A549 (cell line): ENCODE data around the gene RHNO1. TPM values are rescaled to one million over a fixed set of nuclear protein-coding genes. Genes with fewer than 3 reads are reported as not detected.
"Not testable (repeated sequence)": the region's sequence is repeated elsewhere in the genome, so short reads cannot be mapped to it uniquely, and the experiment has no call there.

Experiments
- ATAC-seq, 2 experiments: fragments of 200-7000 bp in 1 of 2; fragments of >200 bp in 1 of 2; cut with Nextera tagmentation in 1 of 2; cut with Tn5 transposase in 1 of 2; 3 replicates each; pipeline versions ENCODE4 v1.8.0 to v1.9.1; 2018 to 2020; ENCODE audit warnings: mild to moderate bottlenecking in 1 of 2, moderate library complexity in 1 of 2
- CTCF ChIA-PET: fragments of 300-600 bp; sonication (Branson Sonifier 250); formaldehyde crosslinking; extraction: SDS; loops from one replicate; lab custom pipeline; 2021; ENCODE audit warnings: antibody characterized with exemption, inconsistent platforms; lab: Yijun Ruan, JAX
- POLR2A ChIA-PET: fragments of 350-600 bp; formaldehyde crosslinking; extraction: SDS; loops from one replicate; lab custom pipeline; 2021; ENCODE audit warnings: antibody characterized with exemption, inconsistent platforms; lab: Yijun Ruan, JAX
- DNase-seq, 2 experiments: peaks; one replicate each; pipeline versions ENCODE4 v3.0.0 to v3.0.0-alpha.2; 2011 to 2016; ENCODE audit warnings: low read depth in 1 of 2, low spot score in 1 of 2
- FAIRE-seq: peaks from 2 replicates; lab custom pipeline; 2011; peaks lifted over from hg19 to GRCh38; lab: Jason Lieb, UNC
- H3K27ac ChIP-seq, 2 experiments: fragments of >200 bp; sonication (Bioruptor Twin); formaldehyde crosslinking; 3 replicates each; pipeline ENCODE4 v1.5.1; 2016 to 2017
- H3K4me1 ChIP-seq: fragments of >200 bp; sonication (Bioruptor Twin); formaldehyde crosslinking; 3 replicates; pipeline ENCODE4 v1.6.1; 2016
- H3K4me2 ChIP-seq: fragments of >200 bp; sonication (Bioruptor Twin); formaldehyde crosslinking; 3 replicates; pipeline ENCODE4 v1.6.1; 2016
- H3K4me3 ChIP-seq: fragments of >200 bp; sonication (Bioruptor Twin); formaldehyde crosslinking; 3 replicates; pipeline ENCODE4 v1.5.1; 2016
- H3K9me3 ChIP-seq: fragments of >200 bp; sonication (Bioruptor Twin); formaldehyde crosslinking; 3 replicates; pipeline ENCODE4 v1.6.1; 2016
- BHLHE40 ChIP-seq: IDR thresholded peaks from 2 replicates; pipeline ENCODE4 v1.6.1; 2012; ENCODE audit warnings: low read depth, low read length, inconsistent platforms
- CBX8 ChIP-seq: fragments of 200-600 bp; sonication (generic); IDR thresholded peaks from 2 replicates; pipeline ENCODE4 v1.6.1; 2016
- CHD4 ChIP-seq: fragments of 200-600 bp; sonication (generic); IDR thresholded peaks from 2 replicates; pipeline ENCODE4 v1.6.1; 2016; ENCODE audit warnings: antibody characterized with exemption, mild to moderate bottlenecking, borderline replicate concordance
- CTCF ChIP-seq: fragments of >200 bp; sonication (Bioruptor Twin); formaldehyde crosslinking; IDR thresholded peaks from 3 replicates; pipeline ENCODE4 v1.5.1; 2016
- EHF ChIP-seq: fragments of 250-450 bp; sonication (Bioruptor Pico); IDR thresholded peaks from 2 replicates; pipeline ENCODE4 v1.5.0; 2020; ENCODE audit warnings: mild to moderate bottlenecking
- HDAC2 ChIP-seq: fragments of 200-600 bp; sonication (generic); IDR thresholded peaks from 2 replicates; pipeline ENCODE4 v1.6.1; 2016
- HEYL ChIP-seq: fragments of 250-450 bp; sonication (Bioruptor Pico); IDR thresholded peaks from 2 replicates; pipeline ENCODE4 v1.8.0; 2021; ENCODE audit warnings: mild to moderate bottlenecking, moderate library complexity
- HMGXB4 ChIP-seq: fragments of 250-450 bp; sonication (Bioruptor Pico); IDR thresholded peaks from 2 replicates; pipeline ENCODE4 v1.5.0; 2021; ENCODE audit warnings: mild to moderate bottlenecking, moderate library complexity, borderline replicate concordance
- MAFK ChIP-seq: fragments of 450-650 bp; IDR thresholded peaks from 2 replicates; pipeline ENCODE4 v1.6.1; 2014; ENCODE audit not compliant: partially characterized antibody
- MAX ChIP-seq: IDR thresholded peaks from 2 replicates; pipeline ENCODE4 v1.6.1; 2012
- NFE2L2 ChIP-seq: fragments of 150-350 bp; conservative IDR thresholded peaks from 2 replicates; pipeline ENCODE4 v1.6.1; 2014; ENCODE audit warnings: low read length
- RARB ChIP-seq: fragments of 250-450 bp; sonication (Bioruptor Pico); IDR thresholded peaks from 2 replicates; pipeline ENCODE4 v1.8.0; 2021; ENCODE audit warnings: mild to moderate bottlenecking, moderate library complexity
- RCOR1 ChIP-seq: fragments of 150-350 bp; IDR thresholded peaks from 2 replicates; pipeline ENCODE4 v1.6.1; 2014; ENCODE audit warnings: antibody characterized with exemption, low read length, low read depth
- RFX5 ChIP-seq: fragments of 450-650 bp; IDR thresholded peaks from 2 replicates; pipeline ENCODE4 v1.7.1; 2014; ENCODE audit warnings: antibody characterized with exemption, mild to moderate bottlenecking, moderate library complexity
- SMC3 ChIP-seq: fragments of >200 bp; sonication (Bioruptor Twin); formaldehyde crosslinking; IDR thresholded peaks from 3 replicates; pipeline ENCODE4 v1.6.1; 2018; ENCODE audit warnings: inconsistent platforms
- ZSCAN20 ChIP-seq: fragments of 250-450 bp; sonication (Bioruptor Pico); IDR thresholded peaks from 2 replicates; pipeline ENCODE4 v1.8.0; 2022; ENCODE audit warnings: mild to moderate bottlenecking, moderate library complexity
- WGBS: methylation state at CpG from one replicate; pipeline ENCODE4 v1.1.6; 2017; ENCODE audit errors: missing lambda C conversion rate; 5-methylcytosine and 5-hydroxymethylcytosine counted together
- polyA plus RNA-seq, 4 experiments: library from polyadenylated mRNA; depleted of rRNA in 3 of 4; stranded (reverse); fragments of >200 nt; fragmentation: RNase III in 1 of 4; extraction: RNeasy Plus Mini Kit Qiagen cat#74134 plus additional on column Dnase treatment in 1 of 4; gene quantifications; 2 replicates in 3 of 4; 3 replicates in 1 of 4; pipeline ENCODE4 v1.2.3, GENCODE V29; 2011 to 2017

Gene RHNO1
- polyA plus RNA-seq, 2 of the 4 experiments (the other 2 are of a cell fraction) = 35.7 to 85.9 TPM

DNA sequence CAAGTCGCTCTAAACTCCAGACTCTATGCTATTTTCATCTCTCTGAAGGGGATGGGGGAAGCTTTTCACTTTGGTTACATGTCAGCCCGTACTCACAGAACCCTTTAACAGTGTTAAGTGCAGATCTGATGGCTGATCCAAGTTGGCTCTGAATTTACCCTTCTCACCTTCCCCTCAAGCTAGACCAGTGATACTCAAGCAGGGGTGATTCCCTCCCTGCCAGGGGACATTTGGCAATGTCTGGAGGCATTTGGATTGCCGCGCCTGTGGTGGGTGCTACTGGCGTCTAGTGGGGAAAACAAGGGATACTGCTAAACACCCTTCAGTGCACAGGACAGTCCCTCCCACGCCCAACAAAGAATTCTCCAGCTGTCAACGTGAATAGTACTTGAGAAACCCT, 14.1 kb upstream of the RHNO1 start:
- ChIA-PET CTCF (interaction anchor here (0.6 to 1.6 kb wide), 3 partner anchors 9 to 1203 kb away, joined by 3 to 6 read pairs (median 3); no protein-coding TSS in a partner anchor), POLR2A (interaction anchor here (0.5 kb wide), 1 partner anchor 12 kb away, joined by 3 read pairs; no protein-coding TSS in a partner anchor)
- H3K9me3 ChIP-seq = no peaks in the 10 kb centered on the region
- no peak overlapping the region for H3K4me3 ChIP-seq
- no peak overlapping the region for H3K27ac ChIP-seq
- ATAC-seq (no peak; a peak in 1 of 6 replicates), FAIRE-seq (no peak), DNase-seq (no peak)
- WGBS = 89% methylated on average over 7 of the region's 7 CpGs
- TF ChIP-seq HMGXB4 (CRISPR knock-in tag) (no peak), RCOR1 (no peak), CBX8 (no peak), HEYL (CRISPR knock-in tag) (no peak)
- H3K4me1 ChIP-seq = no peaks in the 10 kb centered on the region
- no peak overlapping the region for H3K4me2 ChIP-seq

DNA sequence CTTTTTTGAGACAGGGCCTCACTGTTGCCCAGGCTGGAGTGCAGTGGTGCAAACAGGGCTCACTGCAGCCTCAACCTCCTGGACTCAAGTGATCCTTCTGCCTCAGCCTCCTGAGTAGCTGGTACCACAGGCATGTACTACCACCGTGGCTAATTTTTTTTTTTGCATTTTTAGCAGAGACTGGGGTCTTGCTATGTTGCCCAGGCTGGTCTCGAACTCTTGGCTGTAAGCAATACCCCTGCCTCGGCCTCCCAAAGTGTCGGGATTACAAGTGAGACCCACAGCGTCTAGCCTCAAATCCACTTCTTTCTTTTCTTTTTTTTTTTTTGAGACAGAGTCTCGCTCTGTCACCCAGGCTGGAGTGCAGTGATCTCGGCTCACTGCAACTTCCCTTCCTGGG, 13.6 kb upstream of the RHNO1 start:
- not testable (repeated sequence) for H3K27ac ChIP-seq, H3K4me1 ChIP-seq, H3K4me3 ChIP-seq, FAIRE-seq, H3K9me3 ChIP-seq, ATAC-seq, DNase-seq, H3K4me2 ChIP-seq
- CTCF ChIA-PET = interaction anchor here (0.7 to 3.0 kb wide), 5 partner anchors 9 to 81 kb away, joined by 3 to 19 read pairs (median 6); no protein-coding TSS in a partner anchor
- POLR2A ChIA-PET = interaction anchor here (0.5 to 1.1 kb wide), 2 partner anchors 10 to 12 kb away, joined by 3 read pairs; no protein-coding TSS in a partner anchor
- 94% methylated on average over 7 of the region's 7 CpGs for WGBS

DNA sequence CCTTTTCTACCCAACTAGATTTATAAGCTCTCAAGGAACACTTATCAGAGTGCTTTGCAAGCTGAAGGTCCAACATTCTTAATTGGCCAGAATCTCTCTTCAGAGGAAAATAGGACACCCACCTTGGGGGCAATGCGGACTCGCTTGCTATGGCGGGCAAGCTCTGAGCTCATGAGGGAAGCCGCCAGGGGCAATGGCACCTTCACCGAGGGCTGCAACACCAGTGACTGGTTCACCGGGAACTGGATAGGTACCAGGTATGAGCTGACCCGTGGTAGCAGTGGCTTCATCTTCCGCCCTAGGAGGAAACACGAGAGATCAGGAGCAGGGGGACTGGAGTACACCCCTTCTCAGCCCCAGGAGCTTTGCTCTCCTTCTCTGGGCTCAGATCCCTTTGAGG, 12.8 kb upstream of the RHNO1 start:
- DNase-seq = no peak
- FAIRE-seq = no peak
- WGBS = 92% methylated on average over 9 of the region's 9 CpGs
- Histone ChIP-seq H3K9me3 (no peaks in the 10 kb centered on the region), H3K4me1 (no peaks in the 10 kb centered on the region), H3K27ac (no peak overlapping the region), H3K4me3 (no peak overlapping the region), H3K4me2 (no peak overlapping the region)
- ATAC-seq = no peak
- TF ChIP-seq CHD4 (no peak), RFX5 (no peak), MAFK (no peak), SMC3 (no peak), BHLHE40 (no peak), HEYL (CRISPR knock-in tag) (no peak), NFE2L2 (no peak)
- ChIA-PET POLR2A (interaction anchor here (1.1 kb wide), 1 partner anchor 10 kb away, joined by 3 read pairs; no protein-coding TSS in a partner anchor), CTCF (interaction anchor here (0.7 to 3.0 kb wide), 5 partner anchors 10 to 209 kb away, joined by 3 to 19 read pairs (median 5); no protein-coding TSS in a partner anchor)

- ATAC-seq, H3K4me1 ChIP-seq, POLR2A ChIA-PET, FAIRE-seq, H3K4me2 ChIP-seq, H3K27ac ChIP-seq, DNase-seq, H3K9me3 ChIP-seq, H3K4me3 ChIP-seq: not testable (repeated sequence)
- CTCF ChIA-PET = interaction anchor here (0.5 kb wide), 1 partner anchor 200 kb away, joined by 3 read pairs; no protein-coding TSS in a partner anchor
- WGBS = 80% methylated on average over 9 of the region's 9 CpGs
- peak; percentile 18 for TF ChIP-seq MAFK
Measured at GRCh38 chr12:2868986-2869632, 7.9 kb upstream of the RHNO1 start.

- ATAC-seq = peak; percentile 83 to 84
- CTCF ChIA-PET = interaction anchor here (0.6 to 1.3 kb wide), 5 partner anchors 9 to 68 kb away, joined by 3 to 5 read pairs (median 3); no protein-coding TSS in a partner anchor
- Histone ChIP-seq H3K4me2 (peak overlapping the region; percentile 85), H3K9me3 (no peaks in the 10 kb centered on the region), H3K4me3 (peak overlapping the region; percentile 89), H3K4me1 (peaks cover 12% of the 10 kb centered on the region), H3K27ac (peak overlapping the region; percentile 95 to 96)
- DNase-seq = peak; percentile 65 to 71
- no peak for FAIRE-seq
- 2% methylated on average over 23 of the region's 38 CpGs for whole genome bisulfite sequencing
- POLR2A ChIA-PET = interaction anchor here (0.6 to 2.1 kb wide), 7 partner anchors 9 to 83 kb away, joined by 3 to 14 read pairs (median 3); partner anchors contain the start of genes ITFG2 and TULP3
- no peak for TF ChIP-seq CTCF
- TF ChIP-seq HMGXB4 (CRISPR knock-in tag) = 0 out of 2 replicates have a peak, but pooled peaks have one; percentile 19
- TF ChIP-seq CBX8 = no peak
- TF ChIP-seq RCOR1 = no peak
- 0 out of 2 replicates have a peak, but pooled peaks have one; percentile 20 for TF ChIP-seq MAX
- no peak for TF ChIP-seq RFX5
- TF ChIP-seq HDAC2 = no peak
- no peak for TF ChIP-seq ZSCAN20 (CRISPR knock-in tag)
- TF ChIP-seq RARB (CRISPR knock-in tag) = no peak
- TF ChIP-seq EHF = peak; percentile 68; the same call in 1 of the 2 replicates
Measured at GRCh38 chr12:2876431-2877046, 484 bp upstream of the RHNO1 start.
